GM18507 (cell line): ENCODE data around the gene PFDN1.
"Not testable (repeated sequence)": the region's sequence is repeated elsewhere in the genome, so short reads cannot be mapped to it uniquely, and the experiment has no call there.

ENCODE experiments used
- DNase-seq: peaks from one replicate; pipeline ENCODE4 v3.0.0; 2011; ENCODE audit warnings: low read depth; ENCODE audit not compliant: insufficient read length; ENCODE audit errors: extremely low spot score
- FAIRE-seq: peaks from 2 replicates; lab custom pipeline; 2011; peaks lifted over from hg19 to GRCh38; lab: Jason Lieb, UNC

Gene PFDN1

DNA sequence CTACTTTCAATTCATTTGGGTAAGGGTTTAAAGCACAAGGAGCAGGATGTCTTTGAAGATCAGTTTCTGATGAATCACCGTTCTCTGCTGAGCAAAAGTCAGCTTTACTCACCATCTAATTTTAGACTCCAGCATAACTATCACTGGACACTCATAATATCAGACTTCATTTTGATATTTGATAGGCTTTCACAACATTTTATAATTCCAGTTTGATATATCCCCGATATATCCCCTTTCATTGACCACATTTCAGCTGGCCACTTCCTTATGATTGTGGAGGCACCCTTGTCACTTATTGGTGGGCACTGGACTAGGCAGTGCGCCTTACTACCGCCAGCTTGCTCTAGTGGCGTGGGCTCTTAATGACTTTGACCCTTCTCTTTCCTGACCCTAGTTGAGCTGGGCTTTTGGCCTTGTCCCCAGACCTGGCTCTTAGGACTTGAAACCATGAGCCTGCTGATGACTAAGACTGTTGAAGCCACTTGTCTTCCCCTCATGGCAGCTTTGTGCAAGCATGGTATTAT, 81.1 kb downstream of the PFDN1 start:
- DNase-seq (no peak), FAIRE-seq (no peak)

DNA sequence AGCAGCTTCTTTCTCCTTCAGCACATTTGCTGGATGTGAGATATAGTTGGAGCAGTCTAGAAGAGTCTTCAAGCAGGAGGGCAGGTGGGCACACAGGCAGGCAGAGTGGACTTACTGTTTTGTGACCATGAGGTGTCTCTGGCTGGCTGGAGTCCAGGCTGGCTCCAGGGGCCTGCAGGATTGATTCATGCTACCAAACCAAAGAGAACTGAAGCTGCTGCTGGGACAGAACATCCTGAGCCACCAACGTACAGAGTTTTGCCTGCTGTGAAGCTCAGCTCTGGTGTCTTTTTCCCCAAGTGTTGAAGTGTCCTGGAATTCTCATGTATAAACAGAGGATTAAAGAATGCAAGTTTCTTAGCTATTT, 82.2 kb downstream of the PFDN1 start:
- FAIRE-seq (no peak), DNase-seq (no peak)

DNA sequence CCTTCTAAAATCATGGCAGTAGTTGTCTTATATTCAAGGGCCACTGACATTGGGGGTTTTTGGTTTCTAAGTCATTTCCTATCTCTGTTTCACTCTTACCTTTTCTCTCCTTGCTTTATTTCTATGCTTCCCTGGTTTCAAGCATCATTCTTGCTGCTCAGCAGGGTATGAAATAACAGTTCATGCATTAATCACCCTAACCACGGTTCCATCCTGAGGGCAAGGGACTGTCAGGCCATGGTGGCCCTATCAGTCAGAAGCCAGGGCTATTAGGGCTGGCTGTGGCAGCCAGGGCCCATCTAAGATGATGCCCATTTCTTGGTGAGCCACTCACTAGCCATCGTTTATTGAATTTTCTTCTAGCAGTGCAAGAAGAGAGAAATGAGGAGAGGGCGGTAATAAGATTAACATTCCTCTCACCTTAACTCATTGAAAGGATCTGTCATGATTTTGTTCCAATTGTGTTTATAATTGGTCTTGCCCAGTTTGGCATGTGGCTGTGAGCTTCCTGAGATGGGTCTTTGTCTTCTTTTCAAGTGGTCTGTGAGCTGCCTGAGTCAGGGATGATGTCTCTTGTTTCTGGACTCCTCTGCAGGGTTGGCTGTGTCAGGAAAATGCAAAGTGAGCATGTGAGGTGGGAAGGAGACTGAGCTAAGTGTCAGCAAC, 82.7 kb downstream of the PFDN1 start:
- FAIRE-seq (peak; percentile 81), DNase-seq (peak; percentile 22)

DNA sequence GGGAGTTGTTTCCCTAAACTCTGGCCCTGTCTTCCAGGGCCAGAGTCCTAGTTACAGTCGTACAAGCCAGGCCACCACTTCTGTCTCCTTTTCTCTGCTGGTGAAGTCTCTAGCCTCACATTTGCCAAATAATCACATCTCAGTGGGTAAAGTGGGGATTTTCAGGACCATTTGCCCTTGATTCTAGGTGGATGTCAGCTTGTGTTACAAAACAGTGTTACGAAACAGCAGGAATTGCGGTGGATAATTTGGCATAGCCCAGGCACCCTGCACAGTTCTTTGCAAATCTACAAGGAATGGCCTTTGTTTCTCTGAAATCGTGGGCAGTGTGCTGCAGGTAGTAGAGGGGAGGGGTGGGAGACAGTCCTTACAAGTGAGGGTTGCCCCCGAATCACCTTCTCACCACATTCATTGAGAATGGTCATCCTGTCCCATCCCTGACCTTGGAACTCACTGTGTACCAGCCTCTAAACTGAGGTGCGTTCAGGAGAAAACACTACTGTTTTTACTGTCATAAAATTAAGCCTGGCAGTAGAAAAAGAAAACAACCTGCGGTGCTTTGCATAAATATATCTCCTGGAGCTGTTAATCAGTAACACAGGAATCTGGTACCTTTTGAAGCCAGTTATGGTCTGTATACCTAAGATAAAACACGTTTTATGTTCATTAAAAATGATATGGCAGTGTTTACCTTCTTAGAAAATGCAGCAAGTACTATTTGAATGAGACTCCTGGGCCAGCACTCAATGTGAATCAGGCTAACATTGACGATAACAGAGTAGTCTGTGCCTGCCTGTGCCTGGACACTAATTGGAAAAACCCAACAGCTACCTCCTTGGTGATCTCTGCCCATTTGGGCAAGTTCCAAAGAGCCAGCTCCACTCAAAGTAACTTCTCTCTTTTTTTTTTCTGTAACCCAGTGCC, 83.6 kb downstream of the PFDN1 start:
- DNase-seq (no peak), FAIRE-seq (peak; percentile 44)

DNA sequence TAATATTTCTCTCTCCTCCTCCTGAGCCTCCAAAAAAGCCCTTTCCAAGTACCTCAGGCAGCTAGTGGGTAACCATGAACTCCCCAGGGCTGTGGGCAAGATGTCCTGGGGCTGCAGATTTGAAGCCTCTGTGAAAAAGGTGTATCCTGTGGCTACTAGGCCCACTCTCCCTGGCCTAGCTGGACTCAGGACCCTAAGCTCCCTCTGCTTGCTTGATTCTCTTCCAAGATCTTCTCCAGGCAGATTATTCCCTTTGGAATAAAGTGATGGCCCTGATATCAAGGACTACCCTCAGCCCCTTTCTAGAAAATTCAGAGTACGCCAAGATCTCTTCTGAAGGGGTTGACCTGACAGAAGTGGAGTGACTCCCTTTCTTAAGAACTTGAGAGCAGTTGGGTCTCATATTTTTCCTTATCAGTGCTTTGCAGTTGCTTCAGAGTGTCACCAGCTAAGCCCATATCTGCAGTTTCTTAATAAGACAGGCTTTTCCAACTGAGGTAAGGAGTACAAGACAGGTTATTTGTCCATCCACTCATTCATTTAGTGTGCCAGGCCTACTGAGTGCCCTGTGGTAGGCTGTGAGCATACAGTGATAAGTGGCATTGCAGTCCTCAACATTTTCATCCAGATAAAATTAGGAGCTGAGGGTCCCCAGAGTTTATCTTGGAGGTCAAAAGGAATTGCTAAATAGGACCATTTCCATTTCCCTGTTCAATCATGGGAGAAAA, 85.4 kb downstream of the PFDN1 start:
- no peak for DNase-seq
- no peak for FAIRE-seq

DNA sequence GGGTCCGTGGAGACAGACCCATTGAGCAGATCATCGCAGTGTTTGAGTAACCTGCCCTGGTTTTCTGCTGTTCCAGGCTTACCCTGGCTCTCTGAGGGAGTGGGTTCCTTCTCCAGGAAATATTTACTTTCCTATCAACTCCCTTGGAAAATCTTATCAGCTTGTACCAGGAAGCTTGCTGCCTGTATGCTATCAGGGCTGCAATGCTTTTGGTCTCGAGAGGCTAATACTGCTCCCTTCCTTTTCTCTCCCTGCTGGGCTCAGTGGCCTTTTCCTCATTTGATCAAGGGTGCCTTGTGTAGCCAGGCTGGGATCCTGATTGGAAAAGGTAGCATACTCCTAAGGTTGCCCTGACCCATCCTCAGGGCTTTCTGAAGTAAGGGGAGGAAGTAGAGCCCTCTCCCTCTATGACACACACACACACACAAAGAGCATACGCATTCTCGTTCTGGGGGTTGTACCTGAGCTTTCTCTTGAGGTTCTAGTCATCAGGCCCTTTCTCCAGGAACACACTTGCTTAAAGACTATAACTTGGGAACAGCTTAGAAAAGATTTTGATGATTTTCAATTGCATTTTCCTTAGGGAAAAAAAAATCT, 86.3 kb downstream of the PFDN1 start:
- no peak for FAIRE-seq
- DNase-seq: no peak

GRCh38 chr5:140215276-140215675, 87.6 kb downstream of the PFDN1 start:
- peak; percentile 9 for FAIRE-seq
- no peak for DNase-seq

DNA sequence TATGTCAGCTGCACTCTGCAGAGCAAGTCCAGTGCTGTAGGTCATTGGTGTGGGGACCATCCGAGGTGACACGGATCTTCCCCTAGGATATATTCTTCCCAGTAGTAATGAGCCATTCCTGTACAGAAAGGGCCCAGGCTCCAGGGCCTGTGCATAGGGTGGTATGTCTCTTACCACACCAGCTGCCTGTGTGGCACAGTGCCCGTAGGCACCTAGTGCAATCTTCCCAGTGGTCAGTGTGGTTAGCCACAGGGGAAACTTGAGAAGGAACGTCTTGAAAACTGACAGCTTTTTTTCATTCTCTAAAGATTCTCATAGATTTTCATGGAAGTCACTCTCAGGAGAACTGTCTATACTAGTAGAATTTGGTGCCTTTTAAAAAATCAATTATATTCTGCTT, 88.1 kb downstream of the PFDN1 start:
- peak; percentile 63 for FAIRE-seq
- no peak for DNase-seq

DNA sequence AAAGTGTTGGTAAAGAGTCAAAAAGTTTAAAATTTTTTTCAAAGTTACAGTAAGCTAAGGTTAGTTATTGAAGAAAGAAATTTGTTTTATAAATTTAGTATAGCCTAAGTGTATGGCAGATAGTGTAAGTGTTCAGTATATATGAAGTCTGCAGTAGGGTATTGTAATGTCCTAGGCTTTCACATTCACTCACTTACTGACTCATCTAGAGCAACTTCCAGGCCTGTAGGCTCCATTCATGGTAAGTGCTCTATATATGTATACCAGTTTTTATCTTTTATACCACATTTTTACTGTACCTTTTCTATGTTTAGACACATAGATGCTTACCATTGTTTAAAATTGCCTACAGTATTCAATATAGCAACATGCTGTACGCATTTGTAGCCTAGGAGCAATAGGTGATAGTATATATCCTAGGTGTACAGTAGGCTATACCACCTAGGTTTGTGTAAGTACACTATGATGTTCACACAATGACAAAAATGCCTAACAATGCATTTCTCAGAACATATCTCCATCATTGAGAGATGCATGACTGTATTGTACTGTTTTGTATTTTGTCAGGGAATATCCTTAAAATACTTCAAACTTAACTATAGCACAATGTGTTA, 89.4 kb downstream of the PFDN1 start:
- DNase-seq (no peak), FAIRE-seq (no peak)

DNA sequence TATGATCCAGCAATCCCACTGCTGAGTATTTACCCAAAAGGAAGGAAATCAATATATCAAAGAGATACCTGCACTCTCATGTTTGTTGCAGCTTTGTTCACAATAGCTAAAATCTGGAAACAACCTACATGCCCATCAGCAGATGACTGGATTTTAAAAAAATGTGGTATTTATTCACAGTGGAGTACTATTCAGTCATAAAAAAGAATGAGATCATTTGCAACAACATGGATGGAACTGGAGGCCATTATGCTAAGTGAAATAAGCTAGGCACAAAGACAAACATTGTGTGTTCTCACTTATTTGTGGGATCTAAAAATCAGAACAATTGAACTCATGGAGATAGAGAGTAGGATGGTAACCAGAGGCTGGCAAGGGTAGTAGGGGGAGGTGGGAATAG, 94.8 kb downstream of the PFDN1 start:
- no peak for DNase-seq
- no peak for FAIRE-seq

DNA sequence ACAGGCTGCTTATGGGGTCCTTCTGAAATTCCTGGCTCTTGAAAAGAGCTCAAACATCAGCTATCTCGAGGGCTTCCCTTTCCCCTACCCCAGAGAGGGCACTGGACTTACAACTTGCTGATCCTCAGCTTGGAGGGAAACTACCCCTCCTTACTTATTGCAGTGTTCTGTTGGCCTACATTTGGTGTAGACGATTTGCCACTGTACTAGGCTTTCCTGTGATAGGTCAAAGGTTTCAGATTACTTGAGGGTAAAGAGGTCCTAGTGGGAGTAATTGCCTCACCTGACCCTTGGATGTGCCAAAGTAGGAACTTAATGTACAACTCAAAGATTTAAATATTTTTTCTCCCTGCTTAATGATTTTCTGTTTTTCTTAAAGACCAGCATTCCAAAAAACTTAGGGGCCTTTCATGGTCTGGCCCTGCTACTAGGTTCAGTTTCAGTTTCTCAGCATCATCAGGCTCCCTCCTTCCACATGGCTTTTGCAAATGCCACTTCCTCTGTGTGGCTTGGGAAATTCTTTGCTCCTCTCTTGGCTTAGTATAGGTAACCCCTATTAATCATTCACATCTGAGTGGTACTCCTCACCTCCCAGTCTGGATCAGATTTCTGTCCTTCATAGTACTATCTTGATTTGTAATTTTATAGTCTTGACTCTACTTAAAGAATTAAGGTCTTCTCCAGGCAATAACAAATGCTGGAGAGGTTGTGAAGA, 95.5 kb downstream of the PFDN1 start:
- FAIRE-seq (peak; percentile 86), DNase-seq (no peak)

- FAIRE-seq (no peak), DNase-seq (no peak)
These were observed 96.9 kb downstream of the PFDN1 start for GRCh38 chr5:140205952-140206351.

DNA sequence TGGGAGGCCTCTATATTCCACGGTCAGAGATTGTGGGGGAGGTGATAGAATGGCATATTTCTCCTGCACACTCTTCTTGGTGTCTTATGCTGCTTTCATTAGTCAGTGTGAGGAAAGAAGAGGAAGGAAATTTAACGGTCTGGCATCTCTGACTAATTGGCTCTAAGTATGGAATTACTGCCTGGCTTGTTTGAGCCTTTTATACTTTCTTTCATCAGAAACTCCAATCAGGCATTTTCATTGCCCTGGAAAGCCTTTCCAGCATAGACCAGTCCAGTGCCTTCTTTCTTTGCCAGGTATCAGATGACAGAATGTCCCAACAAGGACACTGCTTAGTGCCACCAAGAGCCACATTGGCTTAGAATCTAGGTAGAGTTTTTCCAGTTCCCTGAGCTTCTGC, 97.7 kb downstream of the PFDN1 start:
- FAIRE-seq: no peak
- DNase-seq: no peak

GRCh38 chr5:140202610-140203009, 100.3 kb downstream of the PFDN1 start:
- DNase-seq (no peak), FAIRE-seq (no peak)

GRCh38 chr5:140202078-140202477, 100.8 kb downstream of the PFDN1 start:
- DNase-seq: no peak
- no peak for FAIRE-seq

- DNase-seq, FAIRE-seq: not testable (repeated sequence)
These were observed 104.0 kb downstream of the PFDN1 start for GRCh38 chr5:140198915-140199314.

DNA sequence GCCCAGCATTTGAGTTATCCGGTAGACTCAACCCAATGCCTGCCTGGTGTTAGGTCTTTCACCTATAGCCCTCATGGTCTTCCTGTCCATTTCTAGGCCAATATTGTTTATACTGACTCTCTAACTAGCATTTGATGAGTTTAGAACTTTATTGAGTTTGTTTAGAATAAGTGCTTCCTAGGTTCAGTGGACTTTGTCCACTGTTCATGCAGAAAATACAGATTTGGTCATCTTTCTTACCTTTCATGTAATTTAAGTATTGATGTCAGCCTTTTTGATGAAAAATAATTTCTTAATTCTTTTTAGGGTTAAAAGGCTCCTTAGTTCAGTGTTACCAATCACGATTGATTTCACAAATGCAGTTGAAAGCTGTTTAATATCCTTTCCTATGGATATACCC, 105.9 kb downstream of the PFDN1 start:
- FAIRE-seq (no peak), DNase-seq (no peak)

DNA sequence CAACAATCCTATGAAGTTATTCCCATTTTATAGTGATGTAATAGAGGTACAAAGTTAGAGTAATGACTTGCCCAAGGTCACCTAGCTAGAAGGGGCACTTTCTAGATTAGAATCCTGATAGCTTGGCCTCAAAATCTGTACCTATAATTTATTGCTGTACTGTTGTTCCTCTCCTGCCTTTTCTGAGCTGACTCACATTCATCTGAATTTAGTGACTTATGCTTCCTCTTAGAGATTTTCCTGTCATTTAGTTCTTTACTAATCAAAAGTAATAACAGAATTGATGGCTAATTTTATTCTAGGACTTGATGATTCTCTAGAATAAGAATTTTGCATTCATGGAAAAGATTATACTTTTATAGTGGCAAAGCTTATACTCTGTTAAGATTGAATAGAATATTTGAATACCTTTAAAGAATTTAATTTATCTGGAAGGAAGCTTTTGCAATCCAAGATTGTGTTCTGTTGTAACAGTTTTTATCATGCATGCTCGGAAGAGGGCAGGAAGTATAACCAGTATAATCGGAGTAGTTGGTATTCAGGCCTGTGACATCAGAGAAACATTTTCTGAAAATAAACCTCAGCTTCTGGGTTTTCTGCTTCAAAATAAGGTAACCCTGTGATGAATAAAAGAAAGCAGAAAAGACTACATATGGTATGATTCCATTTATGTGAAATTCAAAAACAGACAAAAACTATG, 106.6 kb downstream of the PFDN1 start:
- DNase-seq (no peak), FAIRE-seq (no peak)
